OCI-LY7 (cell line): ENCODE data around the gene DENND4B. TPM values are rescaled to one million over a fixed set of nuclear protein-coding genes. Genes with fewer than 3 reads are reported as not detected.
A peak's percentile ranks its signal among the peaks of the same experiment; 100 is the strongest.

ENCODE experiments used
- BruUV-seq: library from RNA; stranded (reverse); fragments of 400-500 nt; replicated peaks from 2 replicates; lab custom pipeline; 2021; lab: Mats Ljungman, UMichigan
- CTCF ChIA-PET: fragments of 300-600 bp; sonication (Branson Sonifier 250); formaldehyde crosslinking; loops from one replicate; lab custom pipeline; 2022; ENCODE audit warnings: antibody characterized with exemption; ENCODE audit not compliant: unreplicated experiment; lab: Charles Lee
- POLR2A ChIA-PET: fragments of 300-600 bp; sonication (Branson Sonifier 250); formaldehyde crosslinking; loops from one replicate; lab custom pipeline; 2022; ENCODE audit warnings: antibody characterized with exemption; lab: Charles Lee
- DNase-seq: peaks from one replicate; pipeline ENCODE4 v3.0.0-alpha.2; 2015; ENCODE audit warnings: low spot score
- H2AFZ ChIP-seq: fragments of 200-600 bp; sonication (generic), shearing (Covaris generic); 2 replicates; pipeline ENCODE4 v1.6.1; 2014; ENCODE audit warnings: mild to moderate bottlenecking, antibody characterized with exemption, low read length, moderate library complexity
- H3K27ac ChIP-seq: fragments of 200-600 bp; sonication (generic); 2 replicates; pipeline ENCODE4 v1.5.1; 2014; ENCODE audit warnings: mixed run types, low read depth, mild to moderate bottlenecking, moderate library complexity, low read length, inconsistent platforms; ENCODE audit not compliant: poor library complexity, severe bottlenecking
- H3K36me3 ChIP-seq: fragments of 200-600 bp; sonication (generic); 2 replicates; pipeline ENCODE4 v1.6.1; 2014; ENCODE audit warnings: mild to moderate bottlenecking, antibody characterized with exemption, low read length, moderate library complexity, mixed read lengths; ENCODE audit not compliant: insufficient read depth
- H3K4me1 ChIP-seq: fragments of 200-600 bp; sonication (generic); 2 replicates; pipeline ENCODE4 v1.5.1; 2014; ENCODE audit warnings: mild to moderate bottlenecking, low read length; ENCODE audit not compliant: insufficient read depth, poor library complexity, severe bottlenecking
- H3K4me2 ChIP-seq: fragments of 200-600 bp; sonication (generic); 2 replicates; pipeline ENCODE4 v1.6.1; 2014; ENCODE audit warnings: mild to moderate bottlenecking, low read length
- H3K4me3 ChIP-seq: fragments of 200-600 bp; sonication (generic); 2 replicates; pipeline ENCODE4 v1.5.1; 2014; ENCODE audit warnings: mild to moderate bottlenecking, low read depth, low read length; ENCODE audit not compliant: poor library complexity, severe bottlenecking
- H3K79me2 ChIP-seq: fragments of 200-600 bp; sonication (generic); 2 replicates; pipeline ENCODE4 v1.6.1; 2016; ENCODE audit warnings: low read depth, mild to moderate bottlenecking, low read length, moderate library complexity, mixed read lengths; ENCODE audit not compliant: insufficient read depth
- H3K9me2 ChIP-seq: fragments of 200-600 bp; sonication (generic); 2 replicates; pipeline ENCODE4 v1.6.1; 2016; ENCODE audit warnings: mild to moderate bottlenecking, low read length, mixed read lengths; ENCODE audit not compliant: insufficient read depth
- H3K9me3 ChIP-seq: fragments of 200-600 bp; sonication (generic); 2 replicates; pipeline ENCODE4 v1.6.1; 2014; ENCODE audit warnings: mild to moderate bottlenecking, mixed run types, low read length, mixed read lengths
- H4K20me1 ChIP-seq: fragments of 200-600 bp; sonication (generic); 2 replicates; pipeline ENCODE4 v1.6.1; 2014; ENCODE audit warnings: mild to moderate bottlenecking, antibody characterized with exemption, low read length, moderate library complexity, mixed read lengths; ENCODE audit not compliant: insufficient read depth
- CTCF ChIP-seq: fragments of 200-600 bp; sonication (generic); conservative IDR thresholded peaks from 2 replicates; pipeline ENCODE4 v1.5.1; 2014; ENCODE audit warnings: mild to moderate bottlenecking, antibody characterized with exemption, low read length, moderate library complexity, mixed read lengths
- EZH2phosphoT487 ChIP-seq: fragments of 200-600 bp; sonication (generic); IDR thresholded peaks from 2 replicates; pipeline ENCODE4 v1.6.1; 2018; ENCODE audit warnings: low read depth, borderline replicate concordance, mild to moderate bottlenecking, mixed run types, antibody characterized with exemption, low read length, moderate library complexity, mixed read lengths
- intact Hi-C: fragments of 100-400 bp; cut with micrococcal nuclease; formaldehyde crosslinking; loops from one replicate; pipeline ENCODE4 v1.10.0; 2022; ENCODE audit not compliant: unreplicated experiment
- total RNA-seq, 2 experiments: library from RNA; depleted of rRNA in 1 of 2; stranded (reverse); fragments of >200 nt in 1 of 2; shearing (Covaris generic) in 1 of 2; gene quantifications; 2 replicates each; pipeline ENCODE4 v1.2.3, GENCODE V29; 2014 to 2022

DENND4B gene
- total RNA-seq, 2 experiments from 2014 or later: 50.5 to 164 TPM

- H3K27ac ChIP-seq: peak overlapping the region; percentile 63
- BruUV-seq: TSS peak; percentile 77
- TF ChIP-seq CTCF: no peak
- no peak for TF ChIP-seq EZH2phosphoT487
- no peaks in the 10 kb centered on the region for H3K9me3 ChIP-seq
- no peak for DNase-seq
- no peaks in the 10 kb centered on the region for H3K9me2 ChIP-seq
- H3K4me3 ChIP-seq: peak overlapping the region; percentile 85
- peaks cover 44% of the 10 kb centered on the region for H3K79me2 ChIP-seq
- intact Hi-C loops: loop anchor here (1.0 kb wide), 1 partner anchor 41 kb away; no protein-coding TSS in a partner anchor
- ChIA-PET POLR2A (interaction anchor here (1.1 to 2.6 kb wide), 6 partner anchors 14 to 42 kb away, joined by 3 to 24 read pairs (median 6); partner anchors contain the start of genes GATAD2B, JTB, RAB13 and RPS27), CTCF (interaction anchor here (0.6 to 0.9 kb wide), 3 partner anchors 12 to 19 kb away, joined by 3 to 4 read pairs (median 4); partner anchors contain the start of gene JTB)
- H3K36me3 ChIP-seq: peaks cover 20% of the 10 kb centered on the region
- H3K4me1 ChIP-seq: peaks cover 50% of the 10 kb centered on the region
- H4K20me1 ChIP-seq: no peaks in the 10 kb centered on the region
- peak overlapping the region; percentile 99 for H3K4me2 ChIP-seq
- H2AFZ ChIP-seq: peak overlapping the region; percentile 34; the same call in 1 of the 2 replicates
These were observed 17.4 kb upstream of the DENND4B start for GRCh38 chr1:153963850-153964331.

DNA sequence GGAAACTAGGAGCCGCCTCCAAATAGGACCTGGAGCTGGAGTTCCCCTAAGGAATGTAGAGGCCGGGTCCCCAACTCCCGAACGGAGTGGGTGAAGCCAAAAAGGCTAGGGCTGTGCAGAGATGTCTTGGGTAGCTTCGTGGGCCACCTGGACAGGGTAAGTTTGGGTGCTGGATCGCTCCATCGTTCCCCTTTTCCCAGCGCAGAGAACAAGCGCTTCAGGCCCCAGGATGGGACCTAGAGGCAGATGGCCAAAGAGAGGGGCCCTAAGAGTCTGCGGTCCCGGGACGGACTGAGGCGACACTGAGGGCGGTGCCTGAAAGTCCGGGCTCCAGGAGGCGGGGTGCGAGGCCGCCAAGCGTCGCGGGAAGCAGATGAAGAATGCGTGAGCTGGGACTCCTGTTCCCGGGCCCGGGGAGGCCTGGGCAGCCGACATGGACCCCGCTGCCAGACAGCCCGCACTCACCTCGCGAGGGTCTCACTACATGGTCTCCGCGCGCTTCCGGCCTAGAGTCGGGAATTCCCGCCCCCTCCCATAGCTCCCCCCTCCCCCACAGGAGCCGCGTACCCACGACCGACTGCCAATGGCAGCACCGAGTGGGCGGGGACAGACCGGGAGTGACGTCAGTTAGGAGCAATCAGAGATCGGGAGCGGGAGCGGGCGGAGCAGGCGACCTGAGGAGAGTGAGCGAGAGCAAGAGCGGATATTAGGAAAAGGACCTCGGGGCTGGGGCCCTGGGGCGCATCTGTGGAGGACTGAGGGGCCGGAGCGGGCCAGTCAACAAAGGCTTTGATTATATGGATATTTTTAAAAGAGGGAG lies 16.7 kb upstream of the DENND4B start, which contains the start of gene SLC39A1:
Gene SLC39A1 (minus strand): TSS at position 508 of the 820 bp plus-strand sequence. CDS start 822 bp downstream, outside the sequence.
- H3K9me2 ChIP-seq: no peaks in the 10 kb centered on the region
- peaks cover 39% of the 10 kb centered on the region for H3K79me2 ChIP-seq
- TF ChIP-seq EZH2phosphoT487 (no peak), CTCF (no peak)
- ChIA-PET POLR2A (interaction anchor here (1.1 to 2.6 kb wide), 8 partner anchors 12 to 42 kb away, joined by 3 to 24 read pairs (median 5); partner anchors contain the start of genes GATAD2B, JTB, RAB13 and RPS27), CTCF (interaction anchor here (0.6 to 0.9 kb wide), 3 partner anchors 12 to 19 kb away, joined by 3 to 4 read pairs (median 4); partner anchors contain the start of gene JTB)
- H2AFZ ChIP-seq: peak within 1 kb of the TSS; percentile 34
- H3K4me2 ChIP-seq: peak within 1 kb of the TSS; percentile 99
- peaks cover 20% of the 10 kb centered on the region for H3K36me3 ChIP-seq
- H3K4me3 ChIP-seq: peak within 1 kb of the TSS; percentile 85
- intact Hi-C loops: loop anchor here (1.0 kb wide), 1 partner anchor 40 kb away; no protein-coding TSS in a partner anchor
- peaks cover 47% of the 10 kb centered on the region for H3K4me1 ChIP-seq
- H4K20me1 ChIP-seq: no peaks in the 10 kb centered on the region
- no TSS peak for BruUV-seq
- H3K27ac ChIP-seq: peak within 1 kb of the TSS; percentile 63
- H3K9me3 ChIP-seq: no peaks in the 10 kb centered on the region
- DNase-seq: peak; percentile 94
